ENCODE results near the gene SCYGR2. TPM values are rescaled to one million over a fixed set of nuclear protein-coding genes. Genes with fewer than 3 reads are reported as not detected.

The SCYGR2 gene
- total RNA-seq, 1 experiment from 2014 or later, result not detected

DNA sequence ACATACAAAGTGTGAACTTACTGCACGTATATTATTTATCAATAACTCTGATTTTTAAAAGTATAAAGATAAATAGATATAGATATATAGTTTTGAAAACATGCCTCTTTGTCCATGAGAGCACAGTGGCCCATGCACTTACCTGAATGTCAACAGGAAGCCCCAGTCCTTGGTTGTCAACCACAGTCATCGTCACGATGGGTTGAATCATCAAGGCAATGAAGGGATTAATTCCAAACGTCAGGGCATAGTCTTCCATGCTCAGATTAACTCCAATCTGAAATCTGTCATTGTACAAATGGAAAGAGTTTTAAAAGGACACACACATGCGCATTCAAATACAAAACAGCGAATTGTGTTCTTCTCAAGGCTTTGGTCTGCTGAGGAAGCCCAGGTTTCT is 34.1 kb downstream of the SCYGR2 start:
- no peaks in the 10 kb centered on the region for H3K36me3 Mint-ChIP-seq
- ChIA-PET CTCF (no interaction called here), POLR2A (no interaction called here)
- TF ChIP-seq FOXK1 (CRISPR knock-in tag; IDR thresholded peaks at IDR 0.05), result no peak
- TF ChIP-seq EMX1 (CRISPR knock-in tag; IDR thresholded peaks at IDR 0.05), result no peak
- TF ChIP-seq IRF2 (CRISPR knock-in tag; IDR thresholded peaks at IDR 0.05; ENCODE audit: borderline replicate concordance, low read depth), result no peak
- no peak for TF ChIP-seq ZBTB21 (CRISPR knock-in tag; IDR thresholded peaks at IDR 0.05; ENCODE audit: borderline replicate concordance)
- no peak for TF ChIP-seq ZNF416 (CRISPR knock-in tag; IDR thresholded peaks at IDR 0.05)
- no peak for TF ChIP-seq NR3C1 (CRISPR knock-in tag; conservative IDR thresholded peaks at IDR 0.05; ENCODE audit: low read depth)
- TF ChIP-seq HMGA2 (CRISPR knock-in tag; IDR thresholded peaks at IDR 0.05), result no peak
- no peak overlapping the region for H3K4me3 Mint-ChIP-seq
- H3K9me3 Mint-ChIP-seq, result no peaks in the 10 kb centered on the region
- no peak for ATAC-seq
- H3K4me1 Mint-ChIP-seq, result no peaks in the 10 kb centered on the region
- DNase-seq (ENCODE audit: low spot score), result no peak
- no peaks in the 10 kb centered on the region for H3K27me3 Mint-ChIP-seq (ENCODE audit: low read depth)
- H3K27ac Mint-ChIP-seq, result no peak overlapping the region

DNA sequence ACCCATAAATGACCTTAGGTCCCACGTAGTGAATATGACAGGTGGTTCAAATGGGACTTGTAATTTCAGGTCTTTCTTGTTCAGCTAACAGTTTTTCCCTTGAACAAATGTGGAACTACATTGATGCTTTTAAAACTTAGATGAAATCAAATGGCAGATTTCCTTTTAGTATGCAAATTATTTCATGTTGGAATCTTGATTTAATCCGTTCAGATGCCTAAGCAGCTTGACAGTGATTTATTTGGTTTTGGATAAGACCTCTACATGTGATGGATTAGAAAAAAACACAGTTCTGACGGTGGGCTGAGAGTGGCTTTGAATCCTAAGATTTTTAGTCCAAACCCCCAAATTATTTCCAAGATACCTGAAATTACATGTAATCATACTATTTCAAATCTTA is 35.5 kb downstream of the SCYGR2 start:
- H3K36me3 Mint-ChIP-seq, result no peaks in the 10 kb centered on the region
- H3K27me3 Mint-ChIP-seq (ENCODE audit: low read depth), result no peaks in the 10 kb centered on the region
- H3K4me3 Mint-ChIP-seq, result no peak overlapping the region
- DNase-seq (ENCODE audit: low spot score) (no peak), ATAC-seq (no peak)
- POLR2A ChIA-PET, result no interaction called here
- CTCF ChIA-PET, result interaction anchor here (3.5 kb wide), 1 partner anchor 24 kb away, joined by 9 read pairs; no protein-coding TSS in a partner anchor
- H3K9me3 Mint-ChIP-seq, result no peaks in the 10 kb centered on the region
- H3K4me1 Mint-ChIP-seq, result no peaks in the 10 kb centered on the region
- H3K27ac Mint-ChIP-seq, result no peak overlapping the region
- TF ChIP-seq NR3C1 (CRISPR knock-in tag; conservative IDR thresholded peaks at IDR 0.05; ENCODE audit: low read depth), result no peak
- no peak for TF ChIP-seq KAT7 (CRISPR knock-in tag; IDR thresholded peaks at IDR 0.05; ENCODE audit: borderline replicate concordance)
- TF ChIP-seq, protein P1, sequence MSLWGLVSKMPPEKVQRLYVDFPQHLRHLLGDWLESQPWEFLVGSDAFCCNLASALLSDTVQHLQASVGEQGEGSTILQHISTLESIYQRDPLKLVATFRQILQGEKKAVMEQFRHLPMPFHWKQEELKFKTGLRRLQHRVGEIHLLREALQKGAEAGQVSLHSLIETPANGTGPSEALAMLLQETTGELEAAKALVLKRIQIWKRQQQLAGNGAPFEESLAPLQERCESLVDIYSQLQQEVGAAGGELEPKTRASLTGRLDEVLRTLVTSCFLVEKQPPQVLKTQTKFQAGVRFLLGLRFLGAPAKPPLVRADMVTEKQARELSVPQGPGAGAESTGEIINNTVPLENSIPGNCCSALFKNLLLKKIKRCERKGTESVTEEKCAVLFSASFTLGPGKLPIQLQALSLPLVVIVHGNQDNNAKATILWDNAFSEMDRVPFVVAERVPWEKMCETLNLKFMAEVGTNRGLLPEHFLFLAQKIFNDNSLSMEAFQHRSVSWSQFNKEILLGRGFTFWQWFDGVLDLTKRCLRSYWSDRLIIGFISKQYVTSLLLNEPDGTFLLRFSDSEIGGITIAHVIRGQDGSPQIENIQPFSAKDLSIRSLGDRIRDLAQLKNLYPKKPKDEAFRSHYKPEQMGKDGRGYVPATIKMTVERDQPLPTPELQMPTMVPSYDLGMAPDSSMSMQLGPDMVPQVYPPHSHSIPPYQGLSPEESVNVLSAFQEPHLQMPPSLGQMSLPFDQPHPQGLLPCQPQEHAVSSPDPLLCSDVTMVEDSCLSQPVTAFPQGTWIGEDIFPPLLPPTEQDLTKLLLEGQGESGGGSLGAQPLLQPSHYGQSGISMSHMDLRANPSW (CRISPR knock-in tag; conservative IDR thresholded peaks at IDR 0.05; ENCODE audit: low read depth), result no peak
- no peak for TF ChIP-seq TCF7 (CRISPR knock-in tag; IDR thresholded peaks at IDR 0.05; ENCODE audit: low read depth)
- no peak for TF ChIP-seq NFYB (CRISPR knock-in tag; conservative IDR thresholded peaks at IDR 0.05; ENCODE audit: low read depth)
- no peak for TF ChIP-seq ETV6 (CRISPR knock-in tag; IDR thresholded peaks at IDR 0.05)
- TF ChIP-seq, protein P2, sequence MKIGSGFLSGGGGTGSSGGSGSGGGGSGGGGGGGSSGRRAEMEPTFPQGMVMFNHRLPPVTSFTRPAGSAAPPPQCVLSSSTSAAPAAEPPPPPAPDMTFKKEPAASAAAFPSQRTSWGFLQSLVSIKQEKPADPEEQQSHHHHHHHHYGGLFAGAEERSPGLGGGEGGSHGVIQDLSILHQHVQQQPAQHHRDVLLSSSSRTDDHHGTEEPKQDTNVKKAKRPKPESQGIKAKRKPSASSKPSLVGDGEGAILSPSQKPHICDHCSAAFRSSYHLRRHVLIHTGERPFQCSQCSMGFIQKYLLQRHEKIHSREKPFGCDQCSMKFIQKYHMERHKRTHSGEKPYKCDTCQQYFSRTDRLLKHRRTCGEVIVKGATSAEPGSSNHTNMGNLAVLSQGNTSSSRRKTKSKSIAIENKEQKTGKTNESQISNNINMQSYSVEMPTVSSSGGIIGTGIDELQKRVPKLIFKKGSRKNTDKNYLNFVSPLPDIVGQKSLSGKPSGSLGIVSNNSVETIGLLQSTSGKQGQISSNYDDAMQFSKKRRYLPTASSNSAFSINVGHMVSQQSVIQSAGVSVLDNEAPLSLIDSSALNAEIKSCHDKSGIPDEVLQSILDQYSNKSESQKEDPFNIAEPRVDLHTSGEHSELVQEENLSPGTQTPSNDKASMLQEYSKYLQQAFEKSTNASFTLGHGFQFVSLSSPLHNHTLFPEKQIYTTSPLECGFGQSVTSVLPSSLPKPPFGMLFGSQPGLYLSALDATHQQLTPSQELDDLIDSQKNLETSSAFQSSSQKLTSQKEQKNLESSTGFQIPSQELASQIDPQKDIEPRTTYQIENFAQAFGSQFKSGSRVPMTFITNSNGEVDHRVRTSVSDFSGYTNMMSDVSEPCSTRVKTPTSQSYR (CRISPR knock-in tag; IDR thresholded peaks at IDR 0.05), result no peak
- TF ChIP-seq, protein P3, sequence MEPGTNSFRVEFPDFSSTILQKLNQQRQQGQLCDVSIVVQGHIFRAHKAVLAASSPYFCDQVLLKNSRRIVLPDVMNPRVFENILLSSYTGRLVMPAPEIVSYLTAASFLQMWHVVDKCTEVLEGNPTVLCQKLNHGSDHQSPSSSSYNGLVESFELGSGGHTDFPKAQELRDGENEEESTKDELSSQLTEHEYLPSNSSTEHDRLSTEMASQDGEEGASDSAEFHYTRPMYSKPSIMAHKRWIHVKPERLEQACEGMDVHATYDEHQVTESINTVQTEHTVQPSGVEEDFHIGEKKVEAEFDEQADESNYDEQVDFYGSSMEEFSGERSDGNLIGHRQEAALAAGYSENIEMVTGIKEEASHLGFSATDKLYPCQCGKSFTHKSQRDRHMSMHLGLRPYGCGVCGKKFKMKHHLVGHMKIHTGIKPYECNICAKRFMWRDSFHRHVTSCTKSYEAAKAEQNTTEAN (CRISPR knock-in tag; IDR thresholded peaks at IDR 0.05), result no peak
- TF ChIP-seq NFE2L1 (CRISPR knock-in tag; IDR thresholded peaks at IDR 0.05), result no peak
- TF ChIP-seq RORB (CRISPR knock-in tag; IDR thresholded peaks at IDR 0.05), result no peak
- no peak for TF ChIP-seq ZNF671 (CRISPR knock-in tag; IDR thresholded peaks at IDR 0.05)
- TF ChIP-seq, protein P4, sequence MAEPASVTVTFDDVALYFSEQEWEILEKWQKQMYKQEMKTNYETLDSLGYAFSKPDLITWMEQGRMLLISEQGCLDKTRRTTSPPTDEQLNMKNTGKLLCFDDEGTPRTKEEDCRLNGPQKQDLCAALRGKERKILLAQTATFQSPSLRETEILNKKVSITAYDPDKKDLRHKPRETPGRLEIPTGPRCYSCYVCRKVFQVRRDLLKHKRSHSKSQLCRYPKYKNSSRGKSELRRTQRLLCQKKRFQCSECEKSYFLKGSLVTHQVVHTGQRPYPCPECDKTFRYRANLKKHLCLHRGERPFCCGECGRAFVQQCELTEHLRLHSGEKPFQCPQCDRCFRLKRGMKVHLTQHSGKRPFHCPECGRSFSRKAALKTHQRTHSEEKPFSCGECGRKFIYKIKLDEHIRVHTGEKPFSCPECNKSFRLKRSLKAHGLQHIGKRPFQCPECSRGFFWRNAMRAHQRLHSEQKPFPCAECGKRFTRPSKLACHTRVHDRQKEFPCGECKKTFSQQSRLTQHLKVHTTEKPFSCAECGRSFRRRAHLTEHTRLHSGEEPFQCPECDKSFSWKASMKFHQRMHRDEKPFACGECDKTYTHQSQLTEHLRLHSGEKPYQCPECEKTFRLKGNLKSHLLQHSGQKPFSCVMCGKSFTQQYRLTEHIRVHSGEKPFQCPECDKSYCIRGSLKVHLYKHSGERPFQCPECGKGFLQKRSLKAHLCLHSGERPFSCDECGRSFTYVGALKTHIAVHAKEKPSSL (CRISPR knock-in tag; conservative IDR thresholded peaks at IDR 0.05), result no peak
- no peak for TF ChIP-seq ZNF219 (CRISPR knock-in tag; IDR thresholded peaks at IDR 0.05; ENCODE audit: borderline replicate concordance)
- no peak for TF ChIP-seq NR2C2 (CRISPR knock-in tag; IDR thresholded peaks at IDR 0.05)
- TF ChIP-seq, protein P5, sequence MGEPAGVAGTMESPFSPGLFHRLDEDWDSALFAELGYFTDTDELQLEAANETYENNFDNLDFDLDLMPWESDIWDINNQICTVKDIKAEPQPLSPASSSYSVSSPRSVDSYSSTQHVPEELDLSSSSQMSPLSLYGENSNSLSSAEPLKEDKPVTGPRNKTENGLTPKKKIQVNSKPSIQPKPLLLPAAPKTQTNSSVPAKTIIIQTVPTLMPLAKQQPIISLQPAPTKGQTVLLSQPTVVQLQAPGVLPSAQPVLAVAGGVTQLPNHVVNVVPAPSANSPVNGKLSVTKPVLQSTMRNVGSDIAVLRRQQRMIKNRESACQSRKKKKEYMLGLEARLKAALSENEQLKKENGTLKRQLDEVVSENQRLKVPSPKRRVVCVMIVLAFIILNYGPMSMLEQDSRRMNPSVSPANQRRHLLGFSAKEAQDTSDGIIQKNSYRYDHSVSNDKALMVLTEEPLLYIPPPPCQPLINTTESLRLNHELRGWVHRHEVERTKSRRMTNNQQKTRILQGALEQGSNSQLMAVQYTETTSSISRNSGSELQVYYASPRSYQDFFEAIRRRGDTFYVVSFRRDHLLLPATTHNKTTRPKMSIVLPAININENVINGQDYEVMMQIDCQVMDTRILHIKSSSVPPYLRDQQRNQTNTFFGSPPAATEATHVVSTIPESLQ (CRISPR knock-in tag; IDR thresholded peaks at IDR 0.05), result no peak
- TF ChIP-seq ZNF396 (CRISPR knock-in tag; IDR thresholded peaks at IDR 0.05; ENCODE audit: borderline replicate concordance), result no peak
- TF ChIP-seq ZNF232 (CRISPR knock-in tag; IDR thresholded peaks at IDR 0.05), result no peak
- TF ChIP-seq, protein P6, sequence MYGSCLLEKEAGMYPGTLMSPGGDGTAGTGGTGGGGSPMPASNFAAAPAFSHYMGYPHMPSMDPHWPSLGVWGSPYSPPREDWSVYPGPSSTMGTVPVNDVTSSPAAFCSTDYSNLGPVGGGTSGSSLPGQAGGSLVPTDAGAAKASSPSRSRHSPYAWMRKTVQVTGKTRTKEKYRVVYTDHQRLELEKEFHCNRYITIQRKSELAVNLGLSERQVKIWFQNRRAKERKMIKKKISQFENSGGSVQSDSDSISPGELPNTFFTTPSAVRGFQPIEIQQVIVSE (CRISPR knock-in tag; IDR thresholded peaks at IDR 0.05; ENCODE audit: borderline replicate concordance), result no peak

Data from WTC11 (cell line).